Measurements from ENCODE around the gene OGG1.

DNA sequence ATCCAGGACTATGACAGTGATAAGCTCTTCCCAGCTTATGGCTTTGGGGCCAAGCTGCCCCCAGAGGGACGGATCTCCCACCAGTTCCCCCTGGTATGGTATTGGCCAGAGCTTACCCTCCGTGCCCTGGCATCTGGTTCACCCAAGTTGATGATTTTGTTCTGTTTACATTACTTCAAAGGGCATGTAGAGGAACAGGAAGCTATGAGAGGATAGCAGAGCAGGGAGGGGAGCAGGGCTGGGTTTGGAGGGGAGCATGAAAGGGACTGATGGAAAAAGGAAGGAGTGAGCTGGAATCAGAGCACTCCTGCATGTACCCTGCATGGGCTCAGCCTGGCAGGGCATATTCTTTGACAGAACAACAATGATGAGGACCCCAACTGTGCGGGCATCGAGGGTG lies 31.6 kb upstream of the OGG1 start:
- no peak for TF ChIP-seq SAFB (IDR thresholded peaks at IDR 0.05; ENCODE audit: borderline replicate concordance, low read depth, low read length)
- no peak for TF ChIP-seq POLR2A (conservative IDR thresholded peaks at IDR 0.05)
- TF ChIP-seq, protein P1, sequence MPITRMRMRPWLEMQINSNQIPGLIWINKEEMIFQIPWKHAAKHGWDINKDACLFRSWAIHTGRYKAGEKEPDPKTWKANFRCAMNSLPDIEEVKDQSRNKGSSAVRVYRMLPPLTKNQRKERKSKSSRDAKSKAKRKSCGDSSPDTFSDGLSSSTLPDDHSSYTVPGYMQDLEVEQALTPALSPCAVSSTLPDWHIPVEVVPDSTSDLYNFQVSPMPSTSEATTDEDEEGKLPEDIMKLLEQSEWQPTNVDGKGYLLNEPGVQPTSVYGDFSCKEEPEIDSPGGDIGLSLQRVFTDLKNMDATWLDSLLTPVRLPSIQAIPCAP (CRISPR knock-in tag; IDR thresholded peaks at IDR 0.05; ENCODE audit: borderline replicate concordance), result no peak
- TF ChIP-seq MAZ (CRISPR knock-in tag; conservative IDR thresholded peaks at IDR 0.05 in 1 of 2, IDR thresholded peaks at IDR 0.05 in 1 of 2), result no peak
- no peak for TF ChIP-seq CHD1 (IDR thresholded peaks at IDR 0.05; ENCODE audit: low read length)
- TF ChIP-seq GABPA (tag; conservative IDR thresholded peaks at IDR 0.05; ENCODE audit: low read depth), result no peak
- no peak for TF ChIP-seq MED1 (CRISPR knock-in tag; IDR thresholded peaks at IDR 0.05; ENCODE audit: borderline replicate concordance)
- no peak for TF ChIP-seq SPI1 (IDR thresholded peaks at IDR 0.05; ENCODE audit: borderline replicate concordance, low read depth, low read length)
- TF ChIP-seq ZC3H11A (IDR thresholded peaks at IDR 0.05; ENCODE audit: low read depth, low read length), result no peak
- TF ChIP-seq, protein P2, sequence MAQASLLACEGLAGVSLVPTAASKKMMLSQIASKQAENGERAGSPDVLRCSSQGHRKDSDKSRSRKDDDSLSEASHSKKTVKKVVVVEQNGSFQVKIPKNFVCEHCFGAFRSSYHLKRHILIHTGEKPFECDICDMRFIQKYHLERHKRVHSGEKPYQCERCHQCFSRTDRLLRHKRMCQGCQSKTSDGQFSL (CRISPR knock-in tag; IDR thresholded peaks at IDR 0.05), result no peak
- TF ChIP-seq, protein P2 (tag; IDR thresholded peaks at IDR 0.05), result no peak
